Activated CD8-positive, alpha-beta memory T cell treated with anti-CD3 and anti-CD28 coated beads for 4 hours (primary cell): ENCODE data around the gene YBX1.

Experiments
- DNase-seq, 2 donors: peaks; one replicate each; pipeline ENCODE4 v3.0.0-alpha.2; 2020; ENCODE audit warnings: low read depth in 2 of 2

YBX1 gene

DNA sequence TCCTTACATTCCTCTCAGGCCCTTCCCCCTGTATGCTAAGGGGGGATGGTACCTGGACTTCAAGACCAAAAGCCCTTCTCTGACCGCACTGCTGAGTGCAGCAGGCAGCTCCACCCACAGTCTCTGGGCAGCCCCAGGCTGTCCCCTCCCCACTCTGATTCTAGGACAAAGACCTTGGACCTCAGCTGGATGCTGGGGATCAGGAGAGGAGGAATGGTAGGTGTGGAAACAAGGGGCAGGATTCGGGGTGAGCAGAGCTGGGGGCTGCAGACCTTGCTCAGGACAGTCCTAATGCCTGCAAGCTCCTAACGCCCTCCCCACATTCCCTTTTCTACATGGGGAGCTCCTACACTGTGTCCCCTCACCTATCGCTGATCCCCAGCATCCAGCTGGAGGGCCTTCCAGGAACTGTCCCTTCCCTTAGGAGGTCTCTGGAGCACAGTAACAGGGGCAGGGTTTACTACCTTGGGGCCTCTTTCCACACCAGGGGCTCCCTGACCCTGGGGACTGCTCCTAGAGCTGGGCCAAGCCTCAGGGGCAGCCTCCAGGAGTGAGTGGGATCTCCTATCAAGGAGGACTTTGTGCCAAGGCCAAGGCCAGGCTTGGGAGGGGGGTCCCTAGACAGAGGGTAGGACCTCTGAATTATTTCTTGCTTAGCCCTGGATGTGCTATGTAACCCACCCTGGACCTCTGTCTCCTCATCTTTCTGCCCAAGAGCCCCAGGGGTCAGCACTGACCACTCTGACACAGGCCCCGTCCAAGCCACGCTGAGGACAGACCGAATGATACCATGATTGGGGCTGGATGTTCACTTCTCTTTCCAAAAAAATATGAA lies 52.2 kb downstream of the YBX1 start:
- DNase-seq = no peak

- no peak for DNase-seq
These were observed 52.8 kb downstream of the YBX1 start for GRCh38 chr1:42735056-42735455.

DNA sequence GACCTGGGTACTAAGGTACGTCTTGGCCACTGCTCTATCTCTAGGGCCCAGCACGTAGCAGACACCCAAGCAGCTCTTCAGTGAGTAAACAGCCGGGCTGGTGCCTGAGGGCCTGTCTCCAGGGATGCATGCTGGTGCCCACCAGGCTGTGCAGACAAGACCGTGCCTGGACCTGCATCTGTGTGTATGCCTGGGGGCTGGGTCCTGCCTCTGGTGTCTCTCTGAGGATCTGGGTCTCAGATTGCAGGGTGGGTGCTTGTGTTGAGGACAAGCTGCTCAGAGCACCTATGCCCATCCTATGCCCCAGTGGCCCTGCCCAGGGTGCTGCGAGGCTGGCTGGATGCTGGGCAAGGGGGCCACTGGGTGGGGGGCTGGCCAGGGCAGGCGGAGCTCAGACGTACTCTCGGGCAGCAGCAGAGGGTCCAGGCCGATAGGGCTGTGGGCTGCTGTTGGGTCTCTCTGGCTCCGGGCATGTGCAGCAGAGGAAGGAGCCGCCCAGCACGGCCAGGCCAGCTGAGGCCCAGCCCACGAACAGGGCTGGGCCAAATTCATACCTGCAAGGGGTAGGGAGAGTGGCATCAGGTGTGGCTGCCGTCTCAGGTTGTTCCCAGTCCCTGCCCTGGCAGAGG lies 53.4 kb downstream of the YBX1 start:
- no peak for DNase-seq

DNA sequence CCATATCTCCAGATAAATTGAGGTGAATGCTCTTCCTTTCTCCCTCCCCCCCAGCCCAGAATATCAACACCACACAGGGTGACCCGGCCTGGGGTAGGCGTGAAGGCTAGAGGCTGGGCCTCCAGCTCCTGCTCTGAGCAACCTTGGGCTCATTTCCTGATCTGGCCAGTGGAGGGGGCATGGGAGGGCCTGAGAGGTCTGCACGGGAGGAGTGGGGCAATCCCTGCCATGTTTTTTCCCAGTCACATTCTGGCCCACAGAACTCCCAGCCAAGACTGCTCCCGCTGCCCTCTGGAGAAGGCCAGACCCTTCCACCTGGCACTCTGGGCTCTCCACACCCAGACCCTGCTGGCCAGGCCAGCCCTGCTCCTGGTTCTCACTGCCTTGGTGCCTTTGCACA lies 53.9 kb downstream of the YBX1 start:
- no peak for DNase-seq

DNA sequence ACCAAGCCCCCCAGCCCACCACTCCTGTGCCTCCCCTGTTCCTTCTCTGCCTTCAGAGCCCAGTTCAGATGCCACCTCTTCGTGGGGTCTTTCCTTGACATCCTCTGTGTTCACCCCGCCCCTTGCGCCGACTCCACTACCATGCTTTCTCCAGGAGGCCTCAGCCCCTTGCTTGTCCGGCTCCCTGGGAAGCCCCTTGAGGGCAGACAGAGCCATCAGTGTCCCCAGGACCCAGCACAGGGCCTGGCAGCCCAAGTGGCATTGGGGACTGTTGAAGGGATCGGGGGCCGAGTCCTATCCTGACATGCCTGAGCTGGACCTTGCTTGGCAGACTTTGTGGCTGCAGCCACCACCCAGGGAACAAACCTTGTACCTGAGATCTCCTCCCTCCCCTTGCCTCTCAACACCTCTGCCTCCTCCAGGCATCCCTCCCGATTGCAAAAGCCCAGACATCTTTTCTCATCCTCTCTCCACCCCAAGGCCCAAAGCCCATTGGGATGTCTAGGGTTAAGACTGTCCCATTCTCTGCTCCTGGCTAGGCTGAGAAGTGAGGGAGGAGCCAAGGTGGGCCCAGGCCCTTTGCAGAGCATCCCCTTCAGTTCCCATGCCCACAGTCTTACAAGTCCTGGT lies 54.5 kb downstream of the YBX1 start:
- DNase-seq = no peak

DNA sequence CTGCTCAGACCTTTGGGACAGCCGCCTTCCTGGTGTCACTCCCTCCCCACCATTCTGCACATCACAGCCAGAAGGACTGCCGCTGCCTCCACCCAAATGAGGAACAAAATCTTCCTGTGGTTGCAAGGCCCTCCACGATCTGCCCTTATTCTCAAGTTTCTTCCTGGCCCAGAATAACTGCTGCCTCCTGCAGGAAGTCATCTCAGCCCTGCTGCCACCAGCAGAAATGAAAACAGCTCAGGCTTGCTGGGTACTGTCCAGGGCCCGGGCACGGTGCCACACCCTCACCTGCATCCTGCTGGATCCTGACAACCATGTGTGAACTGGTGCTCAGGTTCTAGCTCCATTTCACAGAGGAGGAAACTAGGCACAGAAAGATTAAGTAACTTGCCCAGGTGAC lies 55.0 kb downstream of the YBX1 start:
- DNase-seq = no peak

GRCh38 chr1:42737986-42738677 lies 55.9 kb downstream of the YBX1 start:
- no peak for DNase-seq

- DNase-seq = no peak
These were observed 56.5 kb downstream of the YBX1 start for GRCh38 chr1:42738678-42739226.

GRCh38 chr1:42739753-42740700 lies 57.8 kb downstream of the YBX1 start, which contains the start of gene CLDN19:
Gene CLDN19, minus strand, starts transcription at chr1:42740236. Its CDS starts 173 bp downstream, at chr1:42740063.
- no peak for DNase-seq

- no peak for DNase-seq
These were observed 58.8 kb downstream of the YBX1 start for GRCh38 chr1:42740851-42741580.

DNA sequence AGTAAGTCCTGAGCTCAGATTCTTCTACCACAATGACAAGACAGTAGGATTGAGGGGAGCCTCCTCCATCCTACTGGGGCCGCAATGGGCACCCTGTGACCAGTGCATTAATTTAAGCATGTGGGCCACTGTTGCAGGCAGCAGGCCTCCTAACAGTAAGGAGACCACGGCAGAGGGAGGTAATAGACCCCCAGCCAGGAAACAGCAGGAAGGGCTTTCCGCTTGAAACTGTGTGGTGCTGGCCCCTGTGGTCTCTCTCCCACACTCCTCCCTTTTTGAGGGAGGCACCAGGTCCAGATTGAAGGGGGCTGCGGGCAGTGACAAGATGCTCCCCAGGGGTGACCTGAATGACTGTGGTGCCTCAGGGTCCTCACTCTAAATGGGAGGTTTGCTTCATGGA lies 59.5 kb downstream of the YBX1 start:
- DNase-seq = no peak

DNA sequence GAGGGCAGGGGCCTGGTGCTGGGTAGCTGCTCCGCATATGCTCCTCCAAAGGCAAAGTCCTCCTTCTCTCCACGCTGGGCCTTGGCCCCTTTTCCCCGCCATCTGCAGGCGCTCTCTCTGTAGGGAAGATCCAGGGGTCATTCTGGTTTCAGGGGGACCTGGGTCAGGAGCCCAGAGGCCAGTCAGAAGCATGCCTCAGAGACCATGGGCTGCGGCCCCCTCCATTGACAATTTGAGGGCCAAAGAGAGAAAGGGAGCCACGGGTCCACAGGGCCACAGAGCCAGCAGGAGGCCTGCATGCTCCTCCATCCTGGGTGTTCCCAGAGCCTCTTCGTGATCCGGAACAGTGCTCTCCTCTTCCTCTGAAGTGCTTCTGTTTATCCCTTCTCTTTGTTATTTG lies 59.9 kb downstream of the YBX1 start:
- DNase-seq = no peak

DNA sequence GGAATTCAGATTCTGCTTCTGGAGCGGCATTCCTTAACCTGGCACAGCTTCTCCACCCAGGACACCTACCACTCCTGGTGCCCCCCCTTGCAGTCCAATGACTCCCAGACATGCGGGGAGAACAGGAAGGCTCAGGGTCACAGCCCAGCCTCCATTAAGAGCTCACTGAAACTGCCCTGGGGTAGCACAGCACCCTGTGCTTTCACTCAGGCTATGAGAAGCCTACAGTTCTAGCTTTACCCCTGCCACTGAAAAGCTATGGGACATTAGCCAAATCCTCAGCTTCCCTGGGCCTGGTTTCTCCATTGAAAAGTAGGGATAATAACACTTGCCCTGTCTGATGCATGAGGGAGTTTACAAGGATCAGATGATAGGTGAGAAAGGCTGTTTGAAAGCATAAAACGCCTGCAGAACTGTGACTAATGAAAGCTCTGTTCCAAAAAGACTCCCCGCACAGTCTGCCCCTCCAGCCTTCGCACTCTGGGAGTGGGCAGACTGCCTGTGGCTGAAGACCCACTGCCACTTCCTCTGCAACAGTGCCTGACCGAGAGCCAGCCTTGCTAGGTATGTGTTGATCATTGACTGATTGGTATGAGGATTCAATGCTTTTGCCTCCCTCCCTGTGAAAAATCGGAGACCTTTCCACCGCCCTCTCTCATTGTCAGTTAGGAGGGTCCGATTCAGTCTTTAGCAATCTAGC lies 60.5 kb downstream of the YBX1 start:
- DNase-seq = no peak

- DNase-seq = no peak
These were observed 61.3 kb downstream of the YBX1 start for GRCh38 chr1:42743317-42744147.

DNA sequence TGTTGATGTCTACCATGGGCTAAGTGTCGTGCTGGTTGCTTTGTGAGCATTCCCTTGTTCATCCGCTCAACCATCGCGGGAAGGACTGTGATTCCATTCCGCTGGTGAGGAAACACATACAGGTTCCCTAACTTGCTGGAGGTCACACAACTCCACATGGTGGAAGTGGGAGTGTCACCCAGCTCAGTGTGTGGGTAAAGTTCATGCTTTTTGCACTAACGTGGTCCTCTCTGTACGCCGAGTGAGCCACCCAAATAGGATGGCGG lies 61.9 kb downstream of the YBX1 start:
- DNase-seq = no peak

GRCh38 chr1:42745851-42746250 lies 63.6 kb downstream of the YBX1 start:
- DNase-seq = no peak

- no peak for DNase-seq
These were observed 64.4 kb downstream of the YBX1 start for GRCh38 chr1:42746436-42747105.

DNA sequence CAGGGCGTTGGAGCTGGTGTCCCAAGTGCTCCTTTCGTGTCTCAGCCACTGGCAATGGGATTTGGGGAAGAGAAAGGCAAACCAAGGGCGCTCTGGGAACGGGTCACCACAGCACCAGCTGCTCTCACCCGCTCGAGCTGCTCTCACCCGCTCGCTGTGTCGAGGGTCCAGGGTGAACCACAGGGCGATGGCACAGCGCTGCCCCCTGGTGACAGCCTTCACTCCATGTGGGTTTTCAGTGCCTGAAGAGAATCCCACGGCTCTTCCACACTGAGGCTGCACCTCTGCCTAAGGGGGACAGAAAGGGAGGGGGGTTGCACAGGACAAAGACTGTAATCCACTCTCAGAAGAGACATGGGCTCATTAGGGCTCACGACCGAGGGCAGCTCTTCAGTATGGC lies 64.9 kb downstream of the YBX1 start:
- DNase-seq = peak in 1 of 2 donors; percentile 11
